Stimulated activated naive CD8-positive, alpha-beta T cell treated with anti-CD3 and anti-CD28 coated beads, Interleukin-15, Interleukin-2, amounts not matched to agents 100 ng/mL and 50 ng/mL, for 24 hours (primary cell): Measurements from ENCODE around the gene PLEKHA4.
"Not testable (repeated sequence)": the region's sequence is repeated elsewhere in the genome, so short reads cannot be mapped to it uniquely, and the experiment has no call there.

Experiments used
- H3K27ac Mint-ChIP-seq: one replicate; pipeline ENCODE4 v1.8.0; 2021; ENCODE audit warnings: mild to moderate bottlenecking, mixed read lengths
- H3K27me3 Mint-ChIP-seq: one replicate; pipeline ENCODE4 v1.8.0; 2021; ENCODE audit warnings: mixed read lengths
- H3K36me3 Mint-ChIP-seq: one replicate; pipeline ENCODE4 v1.8.0; 2021; ENCODE audit warnings: low read depth, mixed read lengths
- H3K4me1 Mint-ChIP-seq: one replicate; pipeline ENCODE4 v1.8.0; 2021; ENCODE audit warnings: low read depth, mixed read lengths
- H3K4me3 Mint-ChIP-seq: one replicate; pipeline ENCODE4 v1.8.0; 2021; ENCODE audit warnings: mild to moderate bottlenecking, mixed read lengths
- H3K9me3 Mint-ChIP-seq: one replicate; pipeline ENCODE4 v1.8.0; 2021; ENCODE audit warnings: mixed read lengths

The PLEKHA4 gene

DNA sequence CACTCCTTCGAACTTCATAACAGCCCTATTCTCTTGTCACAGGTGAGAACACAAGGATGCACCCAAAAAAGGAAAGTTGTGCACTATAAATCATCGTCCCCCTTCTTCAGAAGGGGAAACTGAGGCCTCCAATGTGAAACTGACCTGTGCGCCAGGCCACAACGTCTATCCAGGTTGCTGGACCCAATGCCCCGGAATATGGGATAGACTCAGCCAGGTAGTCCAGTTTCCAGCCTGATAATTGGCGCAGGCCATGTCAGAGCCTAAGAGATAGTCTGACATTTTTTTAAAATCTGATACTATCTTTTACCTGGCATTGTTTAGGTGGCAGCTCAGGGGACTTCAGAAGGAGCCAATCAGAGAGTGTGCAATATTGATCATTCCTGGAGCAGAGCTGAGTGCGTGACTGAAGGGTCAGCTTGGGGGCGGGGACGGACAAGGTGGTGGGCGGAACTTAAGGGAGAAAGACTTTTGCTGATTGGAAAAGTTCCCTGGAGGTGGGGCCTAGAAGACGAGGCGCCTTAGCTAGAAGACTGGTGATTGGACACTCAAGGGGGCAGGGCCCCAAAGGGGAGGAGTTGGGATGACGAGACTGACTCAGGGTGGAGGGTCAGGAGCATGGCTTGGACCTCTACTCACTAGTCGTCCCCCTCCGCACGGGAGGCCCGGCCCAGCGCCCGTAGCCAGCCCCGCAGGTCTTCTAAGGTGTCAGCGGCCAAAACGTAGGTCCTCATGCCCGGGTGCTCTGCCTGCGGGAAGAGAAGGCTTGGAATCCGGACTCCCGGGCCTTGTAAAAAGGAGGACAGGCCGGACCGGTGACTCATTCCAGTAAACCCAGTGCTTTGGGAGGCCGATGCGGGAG is 8.5 kb downstream of the PLEKHA4 start:
- Mint-ChIP-seq H3K4me3 (no peak overlapping the region), H3K36me3 (no peaks in the 10 kb centered on the region), H3K27me3 (no peaks in the 10 kb centered on the region), H3K9me3 (no peaks in the 10 kb centered on the region), H3K4me1 (peaks cover 4% of the 10 kb centered on the region), H3K27ac (no peak overlapping the region)

GRCh38 chr19:48858984-48859710 is 9.3 kb downstream of the PLEKHA4 start:
- Mint-ChIP-seq H3K4me1 (peaks cover 4% of the 10 kb centered on the region), H3K27ac (peak overlapping the region; percentile 82), H3K4me3 (peak overlapping the region; percentile 87), H3K36me3 (no peaks in the 10 kb centered on the region), H3K9me3 (no peaks in the 10 kb centered on the region), H3K27me3 (no peaks in the 10 kb centered on the region)

GRCh38 chr19:48856921-48857320 is 11.5 kb downstream of the PLEKHA4 start:
- no peaks in the 10 kb centered on the region for H3K27me3 Mint-ChIP-seq
- no peaks in the 10 kb centered on the region for H3K36me3 Mint-ChIP-seq
- no peak overlapping the region for H3K4me3 Mint-ChIP-seq
- peaks cover 4% of the 10 kb centered on the region for H3K4me1 Mint-ChIP-seq
- H3K9me3 Mint-ChIP-seq: no peaks in the 10 kb centered on the region
- no peak overlapping the region for H3K27ac Mint-ChIP-seq

- no peaks in the 10 kb centered on the region for H3K36me3 Mint-ChIP-seq
These were observed 14.3 kb downstream of the PLEKHA4 start for GRCh38 chr19:48854103-48854502.

GRCh38 chr19:48853483-48853882 is 14.9 kb downstream of the PLEKHA4 start:
- Mint-ChIP-seq H3K27ac (no peak overlapping the region), H3K4me3 (no peak overlapping the region), H3K27me3 (no peaks in the 10 kb centered on the region), H3K36me3 (no peaks in the 10 kb centered on the region), H3K4me1 (no peaks in the 10 kb centered on the region), H3K9me3 (no peaks in the 10 kb centered on the region)

More at GRCh38 chr19:48854103-48854502, 14.3 kb downstream of the PLEKHA4 start:
- Mint-ChIP-seq H3K9me3 (no peaks in the 10 kb centered on the region), H3K27ac (no peak overlapping the region), H3K4me1 (peaks cover 1% of the 10 kb centered on the region), H3K4me3 (no peak overlapping the region), H3K27me3 (no peaks in the 10 kb centered on the region)

DNA sequence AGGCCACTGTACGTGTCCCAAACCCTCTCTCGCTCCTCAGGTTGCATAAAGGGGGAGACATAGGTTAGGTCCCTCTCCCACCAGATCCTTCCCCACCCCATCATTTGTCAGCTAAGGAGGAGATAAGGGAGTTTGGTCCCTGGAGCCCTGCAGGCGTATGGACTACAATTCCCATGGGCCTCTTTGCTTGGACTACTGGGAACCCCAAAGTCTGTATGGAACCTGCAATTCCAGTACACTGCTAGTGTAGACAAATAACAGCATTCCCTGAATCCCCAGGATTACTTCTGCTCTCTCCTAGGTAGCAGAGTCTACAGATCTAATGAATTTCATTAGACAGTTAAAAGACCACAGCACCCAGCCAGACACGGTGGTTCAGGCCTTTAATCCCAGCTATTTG is 16.1 kb downstream of the PLEKHA4 start:
- Mint-ChIP-seq H3K36me3 (no peaks in the 10 kb centered on the region), H3K9me3 (no peaks in the 10 kb centered on the region), H3K4me1 (no peaks in the 10 kb centered on the region), H3K27me3 (no peaks in the 10 kb centered on the region), H3K27ac (no peak overlapping the region), H3K4me3 (no peak overlapping the region)

DNA sequence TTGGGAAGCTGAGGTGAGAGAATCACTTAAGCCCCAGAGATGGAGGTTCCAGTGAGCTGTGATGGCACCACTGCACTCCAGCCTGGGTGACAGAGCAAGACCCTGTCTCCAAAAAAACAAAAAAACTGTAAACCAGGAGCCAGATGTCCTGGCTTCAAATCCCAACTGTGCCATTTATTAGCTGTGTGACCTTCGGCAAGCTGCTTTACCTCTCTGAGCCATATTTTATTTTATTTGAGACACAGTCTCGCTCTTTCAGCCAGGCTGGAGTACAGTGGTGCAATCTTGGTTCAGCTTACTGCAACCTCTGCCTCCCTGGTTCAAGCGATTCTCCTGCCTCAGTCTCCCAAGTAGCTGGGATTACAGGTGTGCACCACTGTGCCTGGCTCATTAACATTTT is 21.8 kb downstream of the PLEKHA4 start:
- H3K27ac Mint-ChIP-seq, H3K9me3 Mint-ChIP-seq, H3K27me3 Mint-ChIP-seq, H3K4me1 Mint-ChIP-seq, H3K36me3 Mint-ChIP-seq, H3K4me3 Mint-ChIP-seq: not testable (repeated sequence)

DNA sequence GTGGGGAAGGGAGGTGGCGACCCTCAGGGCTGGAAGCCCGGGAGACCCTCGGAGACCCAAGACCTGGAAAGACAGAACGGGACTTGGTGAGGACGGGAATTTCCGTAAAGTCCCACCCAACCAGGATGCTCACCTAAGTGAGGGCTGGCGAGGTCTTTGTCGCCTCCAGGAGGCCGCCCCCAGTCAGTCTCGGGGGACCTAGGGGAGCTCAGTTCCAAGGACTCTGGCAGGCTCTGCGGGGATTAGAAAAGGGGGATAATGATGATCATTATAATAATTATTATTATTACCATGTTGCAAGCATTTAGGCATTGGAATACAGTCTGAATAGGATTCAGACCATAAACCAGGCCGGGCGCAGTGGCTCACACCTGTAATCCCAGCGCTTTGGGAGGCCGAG is 23.0 kb downstream of the PLEKHA4 start:
- Mint-ChIP-seq H3K27ac (no peak overlapping the region), H3K9me3 (no peaks in the 10 kb centered on the region), H3K27me3 (no peaks in the 10 kb centered on the region), H3K36me3 (no peaks in the 10 kb centered on the region), H3K4me1 (no peaks in the 10 kb centered on the region), H3K4me3 (no peak overlapping the region)

- no peak overlapping the region for H3K4me3 Mint-ChIP-seq
- no peaks in the 10 kb centered on the region for H3K4me1 Mint-ChIP-seq
- no peaks in the 10 kb centered on the region for H3K9me3 Mint-ChIP-seq
- H3K27me3 Mint-ChIP-seq: no peaks in the 10 kb centered on the region
- H3K27ac Mint-ChIP-seq: no peak overlapping the region
- H3K36me3 Mint-ChIP-seq: no peaks in the 10 kb centered on the region
These were observed 23.9 kb downstream of the PLEKHA4 start for GRCh38 chr19:48844472-48844871.

GRCh38 chr19:48842789-48843162 is 25.6 kb downstream of the PLEKHA4 start:
- Mint-ChIP-seq H3K27ac (no peak overlapping the region), H3K4me3 (no peak overlapping the region), H3K36me3 (no peaks in the 10 kb centered on the region), H3K4me1 (peaks cover 1% of the 10 kb centered on the region), H3K9me3 (no peaks in the 10 kb centered on the region), H3K27me3 (no peaks in the 10 kb centered on the region)

GRCh38 chr19:48841571-48841970 is 26.8 kb downstream of the PLEKHA4 start:
- H3K4me3 Mint-ChIP-seq: no peak overlapping the region
- no peaks in the 10 kb centered on the region for H3K9me3 Mint-ChIP-seq
- no peak overlapping the region for H3K27ac Mint-ChIP-seq
- H3K27me3 Mint-ChIP-seq: no peaks in the 10 kb centered on the region
- H3K36me3 Mint-ChIP-seq: no peaks in the 10 kb centered on the region
- H3K4me1 Mint-ChIP-seq: peaks cover 9% of the 10 kb centered on the region

- Mint-ChIP-seq H3K9me3 (no peaks in the 10 kb centered on the region), H3K27ac (no peak overlapping the region), H3K27me3 (no peaks in the 10 kb centered on the region), H3K4me3 (no peak overlapping the region), H3K36me3 (no peaks in the 10 kb centered on the region), H3K4me1 (peaks cover 14% of the 10 kb centered on the region)
These were observed 27.4 kb downstream of the PLEKHA4 start for GRCh38 chr19:48841047-48841446.

GRCh38 chr19:48837687-48838086 is 30.7 kb downstream of the PLEKHA4 start:
- Mint-ChIP-seq H3K27ac (no peak overlapping the region), H3K36me3 (no peaks in the 10 kb centered on the region), H3K4me1 (peaks cover 20% of the 10 kb centered on the region), H3K9me3 (no peaks in the 10 kb centered on the region), H3K4me3 (no peak overlapping the region), H3K27me3 (no peaks in the 10 kb centered on the region)

GRCh38 chr19:48837051-48837524 is 31.3 kb downstream of the PLEKHA4 start:
- Mint-ChIP-seq H3K9me3 (no peaks in the 10 kb centered on the region), H3K27me3 (no peaks in the 10 kb centered on the region), H3K36me3 (no peaks in the 10 kb centered on the region), H3K4me1 (peaks cover 20% of the 10 kb centered on the region), H3K27ac (peak overlapping the region; percentile 83), H3K4me3 (peak overlapping the region; percentile 85)
